Fibroblast of mammary gland (primary cell): ENCODE measurements around the gene PPP2R1B.

Experiments
- DNase-seq: peaks from one replicate; pipeline ENCODE4 v3.0.0-alpha.2; 2010; ENCODE audit warnings: low read depth
- H3K4me3 ChIP-seq: 2 replicates; pipeline ENCODE4 v1.5.1; 2011; ENCODE audit warnings: low read depth, mild to moderate bottlenecking, low read length, moderate library complexity; ENCODE audit not compliant: control insufficient read depth
- CTCF ChIP-seq: conservative IDR thresholded peaks from 2 replicates; pipeline ENCODE4 v1.5.1; 2011; ENCODE audit warnings: low read depth, low read length, inconsistent platforms; ENCODE audit not compliant: control insufficient read depth, insufficient read depth

PPP2R1B gene

GRCh38 chr11:111795334-111795985 lies 29.3 kb upstream of the PPP2R1B start:
- H3K4me3 ChIP-seq, result no peak overlapping the region
- DNase-seq, result peak; percentile 92
- no peak for TF ChIP-seq CTCF

- peak; percentile 90 for DNase-seq
- no peak for TF ChIP-seq CTCF
- H3K4me3 ChIP-seq, result no peak overlapping the region
Measured at GRCh38 chr11:111793863-111794262, 27.7 kb upstream of the PPP2R1B start.

GRCh38 chr11:111792955-111793500 lies 26.8 kb upstream of the PPP2R1B start:
- H3K4me3 ChIP-seq, result no peak overlapping the region
- DNase-seq, result no peak
- no peak for TF ChIP-seq CTCF

GRCh38 chr11:111792314-111792713 lies 26.1 kb upstream of the PPP2R1B start:
- no peak overlapping the region for H3K4me3 ChIP-seq
- no peak for TF ChIP-seq CTCF
- DNase-seq, result no peak

- H3K4me3 ChIP-seq, result no peak overlapping the region
- TF ChIP-seq CTCF, result no peak
- no peak for DNase-seq
Measured at GRCh38 chr11:111788464-111788863, 22.3 kb upstream of the PPP2R1B start.

GRCh38 chr11:111788051-111788450 lies 21.9 kb upstream of the PPP2R1B start:
- DNase-seq, result no peak
- no peak for TF ChIP-seq CTCF
- no peak overlapping the region for H3K4me3 ChIP-seq
